KMS-11 (cell line): Measurements from ENCODE around the gene PBX3.

Experiments used
- H2AFZ ChIP-seq: fragments of 200-600 bp; sonication (generic); 2 replicates; pipeline ENCODE4 v1.6.1; 2016; ENCODE audit warnings: antibody characterized with exemption, mixed run types, low read depth
- H3K27ac ChIP-seq: fragments of 200-600 bp; sonication (generic); 2 replicates; pipeline ENCODE4 v1.6.1; 2016; ENCODE audit warnings: mild to moderate bottlenecking, mixed run types
- H3K27me3 ChIP-seq: fragments of 200-600 bp; sonication (generic); 2 replicates; pipeline ENCODE4 v1.6.1; 2017; ENCODE audit warnings: mild to moderate bottlenecking, low read depth, mixed run types, moderate library complexity; ENCODE audit not compliant: insufficient read depth
- H3K36me3 ChIP-seq: fragments of 200-600 bp; sonication (generic); 2 replicates; pipeline ENCODE4 v1.6.1; 2017; ENCODE audit warnings: mild to moderate bottlenecking, mixed run types; ENCODE audit not compliant: insufficient read depth
- H3K4me1 ChIP-seq: fragments of 200-600 bp; sonication (generic); 2 replicates; pipeline ENCODE4 v1.6.1; 2016; ENCODE audit warnings: mild to moderate bottlenecking, low read depth, mixed run types; ENCODE audit not compliant: poor library complexity, severe bottlenecking
- H3K4me2 ChIP-seq: fragments of 200-600 bp; sonication (generic); 2 replicates; pipeline ENCODE4 v1.7.0; 2016; ENCODE audit warnings: mild to moderate bottlenecking, mixed run types
- H3K4me3 ChIP-seq: fragments of 200-600 bp; sonication (generic); IDR thresholded peaks from 2 replicates; pipeline ENCODE4 v1.6.1; 2017; ENCODE audit warnings: low read depth, low read length, mixed read lengths; ENCODE audit not compliant: insufficient read depth
- H3K79me2 ChIP-seq: fragments of 200-600 bp; sonication (generic); 2 replicates; pipeline ENCODE4 v1.6.1; 2016; ENCODE audit warnings: low read depth, mixed run types; ENCODE audit not compliant: insufficient read depth
- H3K9ac ChIP-seq: fragments of 200-600 bp; sonication (generic); 2 replicates; pipeline ENCODE4 v1.6.1; 2016; ENCODE audit warnings: mild to moderate bottlenecking, mixed run types
- H4K20me1 ChIP-seq: fragments of 200-600 bp; sonication (generic); 2 replicates; pipeline ENCODE4 v1.6.1; 2016; ENCODE audit warnings: mild to moderate bottlenecking, mixed run types; ENCODE audit not compliant: insufficient read depth
- TF ChIP-seq, protein P1 (sequence below): fragments of 200-600 bp; sonication (generic); conservative IDR thresholded peaks from 2 replicates; pipeline ENCODE4 v1.6.1; 2017; ENCODE audit warnings: low read depth, mild to moderate bottlenecking, antibody characterized with exemption, low read length, moderate library complexity, mixed read lengths

Gene PBX3

GRCh38 chr9:125805057-125805456, 57.9 kb downstream of the PBX3 start:
- Histone ChIP-seq H3K36me3 (no peaks in the 10 kb centered on the region; the same call in 1 of the 2 replicates), H3K27me3 (no peaks in the 10 kb centered on the region), H3K27ac (no peak overlapping the region), H3K4me2 (no peak overlapping the region), H3K9ac (no peak overlapping the region), H4K20me1 (peaks cover 20% of the 10 kb centered on the region; the same call in 1 of the 2 replicates), H3K79me2 (peaks cover 91% of the 10 kb centered on the region), H3K4me3 (no peak overlapping the region), H2AFZ (no peak overlapping the region), H3K4me1 (peaks cover 17% of the 10 kb centered on the region)
- TF ChIP-seq, protein P1, sequence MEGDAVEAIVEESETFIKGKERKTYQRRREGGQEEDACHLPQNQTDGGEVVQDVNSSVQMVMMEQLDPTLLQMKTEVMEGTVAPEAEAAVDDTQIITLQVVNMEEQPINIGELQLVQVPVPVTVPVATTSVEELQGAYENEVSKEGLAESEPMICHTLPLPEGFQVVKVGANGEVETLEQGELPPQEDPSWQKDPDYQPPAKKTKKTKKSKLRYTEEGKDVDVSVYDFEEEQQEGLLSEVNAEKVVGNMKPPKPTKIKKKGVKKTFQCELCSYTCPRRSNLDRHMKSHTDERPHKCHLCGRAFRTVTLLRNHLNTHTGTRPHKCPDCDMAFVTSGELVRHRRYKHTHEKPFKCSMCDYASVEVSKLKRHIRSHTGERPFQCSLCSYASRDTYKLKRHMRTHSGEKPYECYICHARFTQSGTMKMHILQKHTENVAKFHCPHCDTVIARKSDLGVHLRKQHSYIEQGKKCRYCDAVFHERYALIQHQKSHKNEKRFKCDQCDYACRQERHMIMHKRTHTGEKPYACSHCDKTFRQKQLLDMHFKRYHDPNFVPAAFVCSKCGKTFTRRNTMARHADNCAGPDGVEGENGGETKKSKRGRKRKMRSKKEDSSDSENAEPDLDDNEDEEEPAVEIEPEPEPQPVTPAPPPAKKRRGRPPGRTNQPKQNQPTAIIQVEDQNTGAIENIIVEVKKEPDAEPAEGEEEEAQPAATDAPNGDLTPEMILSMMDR = no peak

DNA sequence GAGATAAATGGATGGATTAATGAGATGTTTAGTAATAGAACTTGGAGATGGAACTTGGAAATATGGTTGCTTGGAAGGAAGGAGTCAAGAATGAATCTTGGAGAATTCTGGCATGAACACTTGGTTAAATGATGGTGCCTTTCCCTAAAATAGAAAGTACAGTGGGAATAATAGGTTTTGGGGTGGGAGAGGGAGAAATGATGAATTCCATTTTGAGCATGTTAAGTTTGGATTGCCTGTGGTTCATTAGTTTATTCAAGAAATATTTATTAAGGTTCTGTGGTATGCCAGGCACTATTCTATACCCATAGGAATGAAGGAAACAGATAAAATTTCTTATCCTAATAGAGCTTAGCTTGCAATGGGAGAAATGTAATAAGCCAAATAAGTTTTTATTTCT, 58.4 kb downstream of the PBX3 start:
- Histone ChIP-seq H3K79me2 (peaks cover 91% of the 10 kb centered on the region), H3K4me3 (no peak overlapping the region), H3K4me2 (no peak overlapping the region), H3K36me3 (no peaks in the 10 kb centered on the region; the same call in 1 of the 2 replicates), H2AFZ (no peak overlapping the region), H3K27me3 (no peaks in the 10 kb centered on the region), H3K9ac (no peak overlapping the region), H3K27ac (no peak overlapping the region), H3K4me1 (peaks cover 18% of the 10 kb centered on the region), H4K20me1 (peaks cover 20% of the 10 kb centered on the region; the same call in 1 of the 2 replicates)
- TF ChIP-seq, protein P1 = no peak

DNA sequence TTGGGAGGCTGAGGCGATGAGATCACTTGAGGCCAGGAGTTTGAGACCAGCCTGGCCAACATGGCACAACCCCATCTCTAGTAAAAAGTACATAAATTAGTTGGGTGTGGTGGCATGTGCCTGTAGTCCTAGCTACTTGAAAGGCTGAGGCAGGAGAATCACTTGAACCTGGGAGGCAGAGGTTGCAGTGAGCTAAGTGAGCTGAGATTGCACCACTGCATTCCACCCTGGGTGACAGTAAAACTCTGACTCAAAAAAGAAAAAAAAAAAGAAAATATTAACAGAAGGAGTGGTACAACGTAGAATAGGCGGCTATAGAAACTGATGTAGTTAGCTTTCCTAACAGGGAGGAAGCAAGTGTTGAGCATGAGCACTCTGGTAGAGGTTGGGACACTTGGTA, 59.9 kb downstream of the PBX3 start:
- H3K27me3 ChIP-seq = no peaks in the 10 kb centered on the region
- no peak overlapping the region for H3K9ac ChIP-seq
- H3K4me2 ChIP-seq = no peak overlapping the region
- peaks cover 18% of the 10 kb centered on the region; the same call in 1 of the 2 replicates for H4K20me1 ChIP-seq
- TF ChIP-seq, protein P1 = no peak
- H2AFZ ChIP-seq = no peak overlapping the region
- peaks cover 93% of the 10 kb centered on the region for H3K79me2 ChIP-seq
- no peak overlapping the region for H3K4me3 ChIP-seq
- H3K27ac ChIP-seq = no peak overlapping the region
- no peaks in the 10 kb centered on the region for H3K36me3 ChIP-seq
- H3K4me1 ChIP-seq = peaks cover 27% of the 10 kb centered on the region

GRCh38 chr9:125810161-125810560, 63.0 kb downstream of the PBX3 start:
- no peak overlapping the region for H2AFZ ChIP-seq
- H3K4me3 ChIP-seq = no peak overlapping the region
- no peaks in the 10 kb centered on the region for H3K36me3 ChIP-seq
- H3K27ac ChIP-seq = no peak overlapping the region
- H3K4me1 ChIP-seq = peaks cover 43% of the 10 kb centered on the region
- TF ChIP-seq, protein P1 = no peak
- no peak overlapping the region for H3K4me2 ChIP-seq
- peaks cover 97% of the 10 kb centered on the region for H3K79me2 ChIP-seq
- no peak overlapping the region for H3K9ac ChIP-seq
- peaks cover 18% of the 10 kb centered on the region; the same call in 1 of the 2 replicates for H4K20me1 ChIP-seq
- no peaks in the 10 kb centered on the region for H3K27me3 ChIP-seq
